CD4-positive, alpha-beta T cell treated with Interleukin-4 for 1 hour (primary cell): Measurements from ENCODE around the gene IFT57.
A peak's percentile ranks its signal among the peaks of the same experiment; 100 is the strongest.
"Not testable (repeated sequence)": the region's sequence is repeated elsewhere in the genome, so short reads cannot be mapped to it uniquely, and the experiment has no call there.

Experiments used
- DNase-seq, 2 donors: peaks; one replicate each; pipeline ENCODE4 v3.0.0-alpha.2; 2020 to 2022

The IFT57 gene

GRCh38 chr3:108157273-108157672 is 65.0 kb downstream of the IFT57 start:
- no peak for DNase-seq

- DNase-seq = no peak
Measured at GRCh38 chr3:108156312-108156853, 65.8 kb downstream of the IFT57 start.

DNA sequence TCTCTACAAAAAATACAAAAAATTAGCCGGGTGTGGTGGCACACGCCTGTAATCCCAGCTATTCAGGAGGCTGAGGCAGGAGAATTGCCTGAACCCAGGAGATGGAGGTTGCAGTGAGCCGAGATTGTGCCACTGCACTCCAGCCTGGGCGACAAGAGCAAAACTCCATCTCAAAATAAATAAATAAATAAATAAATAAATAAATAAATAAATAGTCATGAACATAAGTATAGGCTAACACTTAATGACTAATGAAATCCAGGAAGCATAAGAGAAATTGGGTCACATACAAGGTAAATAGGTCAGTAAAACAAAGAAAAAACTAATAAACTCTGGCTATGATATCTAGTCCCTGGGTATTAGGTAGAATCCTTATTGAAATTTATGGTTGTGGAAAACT is 66.6 kb downstream of the IFT57 start:
- DNase-seq = not testable (repeated sequence)

GRCh38 chr3:108153451-108153981 is 68.7 kb downstream of the IFT57 start:
- peak; percentile 47 to 63 for DNase-seq

DNA sequence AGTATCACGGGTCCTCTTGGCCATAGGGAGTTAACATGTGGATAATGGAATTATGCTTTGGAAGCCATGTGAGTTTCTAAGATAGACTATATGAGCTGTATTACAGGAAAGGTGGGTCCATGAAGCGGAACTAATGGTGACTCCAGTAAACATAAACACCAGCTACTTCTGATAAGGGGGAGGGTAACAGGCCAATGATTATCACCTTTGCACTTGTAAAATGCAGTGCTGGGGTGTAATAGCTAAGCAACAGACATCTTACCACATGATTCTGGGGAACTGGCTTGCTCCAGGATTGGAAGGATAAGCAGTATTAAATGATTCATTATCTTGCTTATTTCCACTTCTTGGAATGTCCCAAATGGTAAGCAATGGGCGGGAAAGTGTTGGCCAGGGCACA is 70.0 kb downstream of the IFT57 start:
- DNase-seq = no peak

DNA sequence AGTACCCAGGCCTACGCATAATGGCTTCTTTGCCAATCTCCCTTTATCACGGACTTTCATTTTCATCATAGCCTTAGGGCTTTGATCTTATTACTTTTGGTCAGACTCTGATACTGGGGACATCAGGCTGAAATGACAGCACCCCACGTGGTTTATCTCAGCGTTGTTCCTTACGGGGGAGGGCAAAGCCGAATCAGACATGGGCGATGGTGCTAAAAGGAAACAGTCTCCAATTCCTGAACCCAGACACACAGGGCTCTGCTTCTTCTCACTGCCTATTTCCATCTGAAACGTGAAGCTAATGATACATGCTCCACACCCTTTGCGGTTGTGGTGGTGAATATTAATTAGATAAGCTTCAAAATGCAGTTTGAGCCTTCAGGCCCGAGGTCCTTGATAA is 72.0 kb downstream of the IFT57 start:
- no peak for DNase-seq

- no peak for DNase-seq
Measured at GRCh38 chr3:108146139-108146538, 76.1 kb downstream of the IFT57 start.

DNA sequence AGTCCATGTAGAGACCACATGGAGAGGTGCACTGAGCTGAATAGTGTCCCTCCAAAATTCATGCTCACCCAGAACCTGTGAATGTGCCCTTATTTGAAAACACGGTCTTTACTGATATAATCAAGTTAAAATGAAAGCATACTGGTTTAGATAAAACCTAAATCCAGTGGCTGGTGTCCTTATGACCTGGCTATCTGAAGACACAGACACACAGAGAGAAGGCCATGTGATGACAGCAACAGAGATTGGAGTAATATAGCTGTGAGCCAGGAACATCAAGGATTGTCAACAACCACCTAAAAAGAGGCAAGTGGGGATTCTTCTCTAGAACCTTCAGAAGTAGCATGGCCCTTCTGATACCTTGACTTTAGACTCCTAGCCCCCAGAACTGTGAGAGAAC is 76.6 kb downstream of the IFT57 start:
- no peak for DNase-seq

GRCh38 chr3:108137460-108137814 is 84.8 kb downstream of the IFT57 start:
- DNase-seq = no peak

- DNase-seq = peak in 1 of 2 donors; percentile 26
Measured at GRCh38 chr3:108136561-108137459, 85.4 kb downstream of the IFT57 start.

DNA sequence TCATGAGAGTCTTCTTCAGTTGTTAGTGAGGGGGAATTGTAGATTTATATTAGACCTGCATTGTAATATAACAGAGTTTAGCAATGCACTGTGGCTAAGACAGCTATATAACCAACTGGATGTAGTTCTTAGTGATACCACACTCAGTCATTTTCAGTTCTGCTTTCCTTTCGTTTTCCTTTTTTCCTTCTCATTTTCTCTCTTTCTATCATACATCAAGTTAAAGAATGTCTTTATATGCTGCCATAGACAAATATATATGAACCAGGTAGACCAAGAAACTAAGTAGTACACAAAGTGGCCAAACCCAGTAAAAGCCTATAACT is 87.7 kb downstream of the IFT57 start:
- no peak for DNase-seq

- DNase-seq = peak in 1 of 2 donors; percentile 34
Measured at GRCh38 chr3:108133858-108134554, 88.2 kb downstream of the IFT57 start.

- no peak for DNase-seq
Measured at GRCh38 chr3:108133048-108133369, 89.2 kb downstream of the IFT57 start.

DNA sequence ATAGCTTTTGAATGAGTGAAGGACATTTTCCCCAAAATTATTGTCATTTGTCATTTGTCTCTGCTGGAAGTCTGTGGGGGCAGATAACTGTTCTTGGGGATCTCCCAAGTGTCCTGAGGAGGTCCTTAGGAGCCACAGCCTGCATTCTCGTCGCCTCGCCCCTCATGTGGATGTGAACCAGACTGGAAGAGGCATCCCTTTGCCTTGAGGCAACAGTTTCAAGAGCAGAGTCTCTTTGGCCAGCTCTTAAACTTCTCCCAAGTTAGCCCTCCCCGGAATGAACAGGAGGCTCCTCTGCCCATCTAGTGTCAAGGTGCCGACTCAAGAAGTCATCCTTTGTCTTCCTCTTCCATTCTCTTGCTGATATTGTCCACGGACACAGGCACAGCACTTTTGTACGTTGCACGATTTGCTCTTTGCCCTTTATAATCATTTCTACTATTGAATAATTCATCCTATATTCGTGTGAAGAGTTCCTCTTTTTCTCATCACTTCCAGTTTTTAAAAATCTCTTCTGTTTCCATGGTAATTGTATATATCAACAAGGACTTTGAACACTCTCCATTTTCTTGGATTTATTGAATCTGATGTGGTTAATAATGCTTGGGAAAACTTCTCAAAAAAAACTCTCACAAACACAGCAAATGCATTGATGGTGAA is 90.6 kb downstream of the IFT57 start:
- DNase-seq = peak in 1 of 2 donors; percentile 24

- DNase-seq = no peak
Measured at GRCh38 chr3:108130701-108131474, 91.3 kb downstream of the IFT57 start.

GRCh38 chr3:108130236-108130635 is 92.0 kb downstream of the IFT57 start:
- DNase-seq = no peak

GRCh38 chr3:108127301-108127988 is 94.8 kb downstream of the IFT57 start:
- DNase-seq = peak; percentile 78 to 85

GRCh38 chr3:108126348-108126747 is 95.9 kb downstream of the IFT57 start:
- no peak for DNase-seq

DNA sequence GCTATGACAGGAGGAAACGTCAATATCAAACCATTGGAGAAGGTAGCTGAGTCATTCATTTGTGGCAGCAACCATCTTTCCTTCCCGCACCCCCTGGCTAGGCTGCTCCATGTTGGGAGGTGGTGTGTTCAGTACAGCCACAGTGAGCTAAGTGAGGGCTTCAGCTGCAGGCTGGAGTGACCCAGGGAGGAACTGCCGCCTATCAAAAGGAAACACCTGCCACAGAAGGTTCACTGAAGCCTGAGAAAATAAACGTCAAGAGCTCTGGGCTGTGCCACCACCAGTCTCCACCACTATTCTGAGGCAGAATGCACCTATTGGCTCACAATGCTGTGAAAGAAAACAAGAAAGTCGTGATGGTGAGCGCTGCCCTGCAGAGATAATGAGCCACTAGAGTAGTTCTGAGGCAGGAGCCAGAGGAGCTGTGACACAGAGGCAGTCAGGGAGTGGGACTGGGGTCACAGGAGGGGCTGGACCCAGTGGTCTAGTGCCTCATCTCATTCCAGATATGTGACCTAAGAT is 96.6 kb downstream of the IFT57 start:
- peak; percentile 81 to 89 for DNase-seq

GRCh38 chr3:108125153-108125543 is 97.1 kb downstream of the IFT57 start:
- no peak for DNase-seq

GRCh38 chr3:108124337-108125152 is 97.7 kb downstream of the IFT57 start:
- DNase-seq = peak; percentile 87 to 91
